ENCODE data around the gene ZNRD2.
"Not testable (repeated sequence)": the region's sequence is repeated elsewhere in the genome, so short reads cannot be mapped to it uniquely, and the experiment has no call there.

Gene ZNRD2

GRCh38 chr11:65562020-65562419, 8.3 kb upstream of the ZNRD2 start:
- H3K4me1 Mint-ChIP-seq, result peaks cover 42% of the 10 kb centered on the region
- H3K27me3 Mint-ChIP-seq (ENCODE audit: low read depth), result peaks cover 3% of the 10 kb centered on the region
- H3K9me3 Mint-ChIP-seq, result no peaks in the 10 kb centered on the region
- H3K36me3 Mint-ChIP-seq (ENCODE audit: low read depth), result no peaks in the 10 kb centered on the region
- H3K27ac Mint-ChIP-seq, result peak overlapping the region; percentile 58 to 96 (median 92)
- TF ChIP-seq CTCF (IDR thresholded peaks at IDR 0.05; ENCODE audit: unreplicated experiment in 3 of 3), result no peak
- peak overlapping the region in 2 of 3 experiments; percentile 26 to 80 for H3K4me3 Mint-ChIP-seq

- Mint-ChIP-seq H3K27ac (peak overlapping the region in 1 of 3 experiments; percentile 92), H3K4me3 (no peak overlapping the region), H3K4me1 (peaks cover 37% of the 10 kb centered on the region), H3K9me3 (no peaks in the 10 kb centered on the region), H3K36me3 (ENCODE audit: low read depth) (no peaks in the 10 kb centered on the region), H3K27me3 (ENCODE audit: low read depth) (peaks cover 3% of the 10 kb centered on the region)
- TF ChIP-seq CTCF (IDR thresholded peaks at IDR 0.05; ENCODE audit: unreplicated experiment in 3 of 3), result no peak
Measured at GRCh38 chr11:65562788-65563187, 7.5 kb upstream of the ZNRD2 start.

- H3K4me3 Mint-ChIP-seq, result no peak overlapping the region
- H3K9me3 Mint-ChIP-seq, result no peaks in the 10 kb centered on the region
- H3K36me3 Mint-ChIP-seq (ENCODE audit: low read depth), result peaks cover 3% of the 10 kb centered on the region
- peaks cover 43% of the 10 kb centered on the region for H3K4me1 Mint-ChIP-seq
- peaks cover 3% of the 10 kb centered on the region for H3K27me3 Mint-ChIP-seq (ENCODE audit: low read depth)
- no peak for TF ChIP-seq CTCF (IDR thresholded peaks at IDR 0.05; ENCODE audit: unreplicated experiment in 3 of 3)
- peak overlapping the region in 2 of 3 experiments; percentile 61 to 88 for H3K27ac Mint-ChIP-seq
Measured at GRCh38 chr11:65563601-65564000, 6.7 kb upstream of the ZNRD2 start.

GRCh38 chr11:65564879-65565559, 5.3 kb upstream of the ZNRD2 start:
- H3K9me3 Mint-ChIP-seq; H3K27me3 Mint-ChIP-seq (ENCODE audit: low read depth); H3K36me3 Mint-ChIP-seq (ENCODE audit: low read depth); H3K27ac Mint-ChIP-seq; H3K4me3 Mint-ChIP-seq: not testable (repeated sequence)
- peaks cover 42% of the 10 kb centered on the region for H3K4me1 Mint-ChIP-seq

GRCh38 chr11:65565624-65566453, 4.4 kb upstream of the ZNRD2 start:
- H3K4me1 Mint-ChIP-seq, result peaks cover 41% of the 10 kb centered on the region
- no peak for TF ChIP-seq CTCF (IDR thresholded peaks at IDR 0.05; ENCODE audit: unreplicated experiment in 3 of 3)
- H3K4me3 Mint-ChIP-seq, result no peak overlapping the region
- H3K27me3 Mint-ChIP-seq (ENCODE audit: low read depth), result peaks cover 3% of the 10 kb centered on the region
- H3K36me3 Mint-ChIP-seq (ENCODE audit: low read depth), result peaks cover 3% of the 10 kb centered on the region
- H3K27ac Mint-ChIP-seq, result peak overlapping the region in 1 of 3 experiments; percentile 17
- no peaks in the 10 kb centered on the region for H3K9me3 Mint-ChIP-seq

- Mint-ChIP-seq H3K27me3 (ENCODE audit: low read depth) (no peaks in the 10 kb centered on the region), H3K27ac (peak overlapping the region; percentile 93 to 95 (median 95)), H3K9me3 (no peaks in the 10 kb centered on the region), H3K36me3 (ENCODE audit: low read depth) (peaks cover 3% of the 10 kb centered on the region), H3K4me1 (peaks cover 47% of the 10 kb centered on the region), H3K4me3 (peak overlapping the region; percentile 99 to 100 (median 99))
- TF ChIP-seq CTCF (IDR thresholded peaks at IDR 0.05; ENCODE audit: unreplicated experiment in 3 of 3), result no peak
Measured at GRCh38 chr11:65569164-65569972, 909 bp upstream of the ZNRD2 start.
